ENCODE results near the gene SP140L.
"Not testable (repeated sequence)": the region's sequence is repeated elsewhere in the genome, so short reads cannot be mapped to it uniquely, and the experiment has no call there.

The SP140L gene

GRCh38 chr2:230324503-230324902 is 2.5 kb upstream of the SP140L start:
- no peak for DNase-seq

- DNase-seq = no peak
Observed at GRCh38 chr2:230325316-230326243, 1.4 kb upstream of the SP140L start.

- peak; percentile 24 for DNase-seq
Observed at GRCh38 chr2:230327418-230328154, 593 bp downstream of the SP140L start.

- DNase-seq = no peak
Observed at GRCh38 chr2:230328155-230328458, 1.1 kb downstream of the SP140L start.

- DNase-seq = no peak
Observed at GRCh38 chr2:230329946-230330605, 3.1 kb downstream of the SP140L start.

GRCh38 chr2:230330725-230331124 is 3.7 kb downstream of the SP140L start:
- DNase-seq = no peak

GRCh38 chr2:230335461-230335863 is 8.5 kb downstream of the SP140L start:
- DNase-seq = no peak

GRCh38 chr2:230335864-230336506 is 9.0 kb downstream of the SP140L start:
- DNase-seq = no peak

- DNase-seq = not testable (repeated sequence)
Observed at GRCh38 chr2:230341936-230342528, 15.0 kb downstream of the SP140L start.

GRCh38 chr2:230343041-230343624 is 16.1 kb downstream of the SP140L start:
- DNase-seq = not testable (repeated sequence)

GRCh38 chr2:230343747-230344146 is 16.8 kb downstream of the SP140L start:
- no peak for DNase-seq

GRCh38 chr2:230346465-230346864 is 19.5 kb downstream of the SP140L start:
- DNase-seq = no peak

GRCh38 chr2:230346921-230347533 is 20.0 kb downstream of the SP140L start:
- DNase-seq = peak; percentile 20

GRCh38 chr2:230347659-230348305 is 20.8 kb downstream of the SP140L start:
- DNase-seq = peak; percentile 57

GRCh38 chr2:230348787-230349186 is 21.8 kb downstream of the SP140L start:
- no peak for DNase-seq

- DNase-seq = no peak
Observed at GRCh38 chr2:230356084-230356483, 29.1 kb downstream of the SP140L start.

- DNase-seq = no peak
Observed at GRCh38 chr2:230358305-230358704, 31.3 kb downstream of the SP140L start.

GRCh38 chr2:230360028-230360427 is 33.0 kb downstream of the SP140L start:
- DNase-seq = no peak

GRCh38 chr2:230362030-230362691 is 35.2 kb downstream of the SP140L start:
- DNase-seq = no peak

GRCh38 chr2:230382108-230382507 is 55.1 kb downstream of the SP140L start:
- no peak for DNase-seq

GRCh38 chr2:230383453-230383852 is 56.5 kb downstream of the SP140L start:
- DNase-seq = no peak

Measured in CD4-positive, alpha-beta T cell treated with Interleukin-17A for 4 hours (primary cell).